GM12878 (cell line): ENCODE data around the gene KPNA4. TPM values are rescaled to one million over a fixed set of nuclear protein-coding genes. Genes with fewer than 3 reads are reported as not detected.

Source experiments
- ATAC-seq: fragments of 200-7000 bp; cut with Tn5 transposase; 3 replicates; pipeline ENCODE4 v1.9.1; 2020; ENCODE audit warnings: mild to moderate bottlenecking, moderate library complexity
- BruUV-seq: library from RNA; stranded (reverse); fragments of 400-500 nt; replicated peaks from 2 replicates; lab custom pipeline; 2021; lab: Mats Ljungman, UMichigan
- CTCF ChIA-PET: fragments of 300-600 bp; sonication (Branson Sonifier 250); formaldehyde crosslinking; extraction: SDS; loops from one replicate; lab custom pipeline; 2021; ENCODE audit warnings: inconsistent platforms; lab: Yijun Ruan, JAX
- POLR2A ChIA-PET: fragments of 350-600 bp; formaldehyde crosslinking; extraction: SDS; loops from one replicate; lab custom pipeline; 2021; ENCODE audit warnings: inconsistent platforms; lab: Charles Lee
- RAD21 ChIA-PET: fragments of 300-600 bp; sonication (Branson Sonifier 250); formaldehyde crosslinking; loops from one replicate; lab custom pipeline; 2023; ENCODE audit warnings: antibody characterized with exemption; ENCODE audit not compliant: unreplicated experiment; lab: Charles Lee
- SMC1A ChIA-PET: fragments of 300-600 bp; sonication (Branson Sonifier 250); formaldehyde crosslinking; loops from one replicate; lab custom pipeline; 2023; ENCODE audit not compliant: unreplicated experiment, uncharacterized antibody; lab: Charles Lee
- DNase-seq: peaks from one replicate; pipeline ENCODE4 v3.0.0-alpha.2; 2011; ENCODE audit warnings: low read depth, low spot score
- FAIRE-seq: peaks from 3 replicates; lab custom pipeline; 2011; peaks lifted over from hg19 to GRCh38; lab: Jason Lieb, UNC
- H2AFZ ChIP-seq: 2 replicates; pipeline ENCODE4 v1.6.0; 2011; ENCODE audit warnings: low read depth, low read length, control low read depth; ENCODE audit not compliant: control insufficient read depth
- H3K27ac ChIP-seq: 2 replicates; pipeline ENCODE4 v1.5.1; 2011; ENCODE audit warnings: control low read depth; ENCODE audit not compliant: control insufficient read depth, insufficient read depth
- H3K27me3 ChIP-seq, 2 experiments: replicated peaks in 1 of 2; 2 replicates each; pipeline versions ENCODE4 v1.6.0 to v1.6.1; 2011; ENCODE audit warnings: low read length in 1 of 2; ENCODE audit not compliant: control insufficient read depth in 2 of 2, insufficient read depth in 2 of 2
- H3K36me3 ChIP-seq, 2 experiments: 2 replicates each; pipeline ENCODE4 v1.5.1; 2011; ENCODE audit warnings: low read length in 1 of 2; ENCODE audit not compliant: control insufficient read depth in 2 of 2, insufficient read depth in 2 of 2
- H3K4me1 ChIP-seq: 2 replicates; pipeline ENCODE4 v1.6.1; 2011; ENCODE audit warnings: mild to moderate bottlenecking, low read length, moderate library complexity, mixed read lengths; ENCODE audit not compliant: control insufficient read depth, insufficient read depth
- H3K4me2 ChIP-seq: 2 replicates; pipeline ENCODE4 v1.6.0; 2011; ENCODE audit warnings: control low read depth; ENCODE audit not compliant: control insufficient read depth, insufficient read depth
- H3K4me3 ChIP-seq: fragments of 200-600 bp; sonication (generic); 2 replicates; pipeline ENCODE4 v1.5.1; 2016
- H3K79me2 ChIP-seq: 2 replicates; pipeline ENCODE4 v1.6.0; 2011; ENCODE audit warnings: low read length; ENCODE audit not compliant: control insufficient read depth, insufficient read depth
- H3K9ac ChIP-seq: 2 replicates; pipeline ENCODE4 v1.8.0; 2011; ENCODE audit warnings: low read length, control low read depth, mixed read lengths; ENCODE audit not compliant: control insufficient read depth, insufficient read depth
- H3K9me3 ChIP-seq: replicated peaks from 3 replicates; pipeline ENCODE4 v1.5.1; 2011; ENCODE audit warnings: mild to moderate bottlenecking, low read length; ENCODE audit not compliant: control insufficient read depth, insufficient read depth
- H4K20me1 ChIP-seq: 2 replicates; pipeline ENCODE4 v1.6.0; 2011; ENCODE audit not compliant: control insufficient read depth, insufficient read depth
- ASH2L ChIP-seq: fragments of 300-600, 200-600 bp; sonication (generic); IDR thresholded peaks from 2 replicates; pipeline ENCODE4 v1.6.1; 2017; ENCODE audit warnings: low read depth, mild to moderate bottlenecking, borderline replicate concordance
- BMI1 ChIP-seq: fragments of 450-650 bp; IDR thresholded peaks from 2 replicates; pipeline ENCODE4 v1.6.1; 2016; ENCODE audit warnings: mild to moderate bottlenecking, moderate library complexity, borderline replicate concordance
- CREB1 ChIP-seq: IDR thresholded peaks from 2 replicates; pipeline ENCODE4 v1.6.1; 2012; ENCODE audit warnings: low read depth, mild to moderate bottlenecking, inconsistent platforms
- CREM ChIP-seq: IDR thresholded peaks from 2 replicates; pipeline ENCODE4 v1.6.1; 2014; ENCODE audit warnings: antibody characterized with exemption, low read depth
- E2F8 ChIP-seq: fragments of 450-650 bp; IDR thresholded peaks from 2 replicates; pipeline ENCODE4 v1.6.1; 2018; ENCODE audit warnings: mild to moderate bottlenecking, low read depth, moderate library complexity; ENCODE audit not compliant: partially characterized antibody
- IKZF1 ChIP-seq: fragments of 450-650 bp; conservative IDR thresholded peaks from 2 replicates; pipeline ENCODE4 v1.6.1; 2017; ENCODE audit warnings: antibody characterized with exemption, mild to moderate bottlenecking
- NKRF ChIP-seq: fragments of 450-650 bp; conservative IDR thresholded peaks from 2 replicates; pipeline ENCODE4 v1.6.1; 2017; ENCODE audit warnings: mild to moderate bottlenecking, moderate library complexity
- NR2C1 ChIP-seq: fragments of 450-650 bp; IDR thresholded peaks from 2 replicates; pipeline ENCODE4 v1.6.1; 2017; ENCODE audit warnings: antibody characterized with exemption, mild to moderate bottlenecking, moderate library complexity
- POLR2A ChIP-seq: IDR thresholded peaks from 2 replicates; pipeline ENCODE4 v1.6.1; 2011; ENCODE audit warnings: low read depth, mild to moderate bottlenecking, low read length
- RELA ChIP-seq: fragments of 450-650 bp; IDR thresholded peaks from 2 replicates; pipeline ENCODE4 v1.8.0; 2014; ENCODE audit warnings: borderline replicate concordance; ENCODE audit not compliant: partially characterized antibody
- SMARCA5 ChIP-seq: fragments of 450-650 bp; IDR thresholded peaks from 2 replicates; pipeline ENCODE4 v1.6.1; 2017; ENCODE audit warnings: mild to moderate bottlenecking
- SRF ChIP-seq, 2 experiments: IDR thresholded peaks; 2 replicates each; pipeline ENCODE4 v1.6.1; 2011; ENCODE audit warnings: low read depth in 2 of 2, low read length in 2 of 2, mild to moderate bottlenecking in 1 of 2, moderate library complexity in 1 of 2
- YY1 ChIP-seq: IDR thresholded peaks from 2 replicates; pipeline ENCODE4 v1.6.1; 2011; ENCODE audit warnings: low read depth, mild to moderate bottlenecking, low read length
- WGBS: methylation state at CpG from one replicate; pipeline ENCODE4 v1.1.6; 2016; ENCODE audit warnings: low lambda C conversion rate; ENCODE audit not compliant: insufficient replicate concordance, insufficient coverage; ENCODE audit errors: missing lambda C conversion rate; 5-methylcytosine and 5-hydroxymethylcytosine counted together
- in situ Hi-C: fragments of 300-500 bp; cut with MboI; formaldehyde crosslinking; loops from 9 replicates; pipeline ENCODE4 v1.14.3; 2018; ENCODE audit warnings: mixed read lengths
- intact Hi-C: fragments of 100-400 bp; cut with micrococcal nuclease; formaldehyde crosslinking; loops from one replicate; pipeline ENCODE4 v1.14.2; 2022; ENCODE audit not compliant: unreplicated experiment
- polyA plus RNA-seq, 11 experiments: library from polyadenylated mRNA; depleted of rRNA in 4 of 11; unstranded in 6 of 11; stranded (reverse) in 5 of 11; fragments of >200 nt; fragmentation: Nextera tagmentation in 4 of 11; fragmentation: Illumina TruSeq in 1 of 11; extraction: Ambion mirVana in 4 of 11; extraction: Trizol in 1 of 11; gene quantifications; 1 replicate in 1 of 11; 2 replicates in 10 of 11; pipeline versions ENCODE4 v1.2.1 to v1.2.3, GENCODE V29; 2011 to 2016; ENCODE audit warnings: inconsistent platforms in 2 of 11, missing spikeins in 2 of 11, low read depth in 1 of 11
- total RNA-seq, 4 experiments: library from RNA; depleted of rRNA in 3 of 4; stranded (reverse); fragments of >200 nt in 3 of 4; fragmentation: Illumina TruSeq in 1 of 4; extraction: Trizol in 1 of 4; gene quantifications; 2 replicates each; pipeline versions ENCODE4 v1.2.1 to v1.2.3, GENCODE V29; 2013 to 2021

KPNA4 gene
- total and polyA plus RNA-seq, 10 of the 15 experiments (the other 5 are each of a cell fraction or from before 2014, with no cell fraction given), result 9.9 to 40.6 (median 18.1) TPM

DNA sequence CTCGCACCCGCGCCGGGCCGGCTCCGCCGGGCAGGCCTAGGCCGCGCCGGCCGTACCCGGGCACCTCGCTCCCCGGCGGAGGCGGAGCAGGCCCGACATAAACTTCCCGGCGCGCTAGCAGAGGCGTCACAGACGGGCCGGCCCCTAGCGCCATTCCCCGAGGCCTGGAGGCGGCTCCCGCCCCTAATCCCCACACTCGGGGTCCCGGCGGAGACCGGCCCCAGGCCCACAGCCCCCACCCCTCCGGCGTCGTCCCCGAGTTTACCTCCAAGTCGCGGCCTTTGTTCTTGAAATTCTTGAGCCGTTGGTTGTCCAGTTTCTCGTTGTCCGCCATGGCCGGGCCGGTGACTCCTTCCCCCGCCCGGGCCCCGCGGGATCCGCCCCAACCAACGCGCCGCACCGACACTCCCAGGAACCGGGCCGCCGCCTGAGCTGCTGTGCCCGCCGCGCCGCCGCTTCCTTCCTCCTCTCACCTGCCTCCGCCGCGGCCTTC lies 376 bp downstream of the KPNA4 start:
- under 1% methylated on average over 37 of the region's 62 CpGs for WGBS
- DNase-seq (no peak), FAIRE-seq (no peak), ATAC-seq (peak; percentile 68)
- Histone ChIP-seq H3K4me3 (peak overlapping the region; percentile 79), H3K4me1 (peaks cover 7% of the 10 kb centered on the region; the same call in 1 of the 2 replicates), H3K27ac (peak overlapping the region; percentile 83), H2AFZ (peak overlapping the region; percentile 64), H4K20me1 (no peaks in the 10 kb centered on the region), H3K9me3 (no peaks in the 10 kb centered on the region; the same call in 2 of the 3 replicates), H3K79me2 (peaks cover 60% of the 10 kb centered on the region), H3K27me3 (no peaks in the 10 kb centered on the region), H3K4me2 (no peak overlapping the region), H3K36me3 (no peaks in the 10 kb centered on the region)
- ChIA-PET RAD21 (interaction anchor here (0.9 kb wide), 1 partner anchor 657 kb away, joined by 3 read pairs; no protein-coding TSS in a partner anchor), POLR2A (interaction anchor here (0.7 to 3.5 kb wide), 4 partner anchors 11 to 116 kb away, joined by 3 to 18 read pairs (median 8); partner anchors contain the start of gene TRIM59), SMC1A (interaction anchor here (1.1 to 1.7 kb wide), 4 partner anchors 19 to 117 kb away, joined by 3 to 6 read pairs (median 4); no protein-coding TSS in a partner anchor)
- intact Hi-C loops, result loop anchor here (1.0 kb wide), 1 partner anchor 106 kb away; no protein-coding TSS in a partner anchor
- no TSS peak for BruUV-seq
- in situ Hi-C loops, result loop anchor here (10.0 kb wide), 1 partner anchor 660 kb away; the partner anchor contains the start of gene NMD3
- TF ChIP-seq NR2C1, result no peak
- no peak for TF ChIP-seq E2F8
- TF ChIP-seq ASH2L, result 0 out of 2 replicates have a peak, but pooled peaks have one; percentile 43
- peak; percentile 19; the same call in 1 of the 2 replicates for TF ChIP-seq IKZF1
- TF ChIP-seq CREM, result peak; percentile 89
- peak; percentile 88 for TF ChIP-seq YY1
- TF ChIP-seq RELA, result no peak
- 0 out of 2 replicates have a peak, but pooled peaks have one; percentile 61 for TF ChIP-seq SMARCA5
- peak; percentile 71 for TF ChIP-seq POLR2A
- 0 out of 2 replicates have a peak, but pooled peaks have one; percentile 19 for TF ChIP-seq NKRF
- TF ChIP-seq SRF (IDR thresholded peaks at IDR 0.05; ENCODE audit: low read depth in 2 of 2, low read length in 2 of 2), result peak in 1 of 2 experiments; percentile 50; a peak in 1 of 4 replicates
- TF ChIP-seq BMI1, result no peak
- TF ChIP-seq CREB1, result peak; percentile 91
- TF ChIP-seq, all 136 proteins: peak for 9
- peak overlapping the region; percentile 81 for H3K9ac ChIP-seq
- CTCF ChIA-PET, result interaction anchor here (1.6 kb wide), 1 partner anchor 108 kb away, joined by 7 read pairs; no protein-coding TSS in a partner anchor
